AG09309 (cell line): ENCODE results near the gene MAPT.

Source experiments
- DNase-seq: peaks from one replicate; pipeline ENCODE4 v3.0.0-alpha.2; 2010; ENCODE audit warnings: low read depth
- H3K4me3 ChIP-seq: 2 replicates; pipeline ENCODE4 v1.5.1; 2011; ENCODE audit warnings: mild to moderate bottlenecking, low read depth, low read length, moderate library complexity; ENCODE audit not compliant: control insufficient read depth
- TF ChIP-seq, protein P1 (sequence below): IDR thresholded peaks from 2 replicates; pipeline ENCODE4 v1.5.1; 2011; ENCODE audit warnings: mild to moderate bottlenecking, low read depth, low read length, inconsistent platforms; ENCODE audit not compliant: insufficient read depth, control insufficient read depth; ENCODE audit errors: missing control alignments

Gene MAPT

DNA sequence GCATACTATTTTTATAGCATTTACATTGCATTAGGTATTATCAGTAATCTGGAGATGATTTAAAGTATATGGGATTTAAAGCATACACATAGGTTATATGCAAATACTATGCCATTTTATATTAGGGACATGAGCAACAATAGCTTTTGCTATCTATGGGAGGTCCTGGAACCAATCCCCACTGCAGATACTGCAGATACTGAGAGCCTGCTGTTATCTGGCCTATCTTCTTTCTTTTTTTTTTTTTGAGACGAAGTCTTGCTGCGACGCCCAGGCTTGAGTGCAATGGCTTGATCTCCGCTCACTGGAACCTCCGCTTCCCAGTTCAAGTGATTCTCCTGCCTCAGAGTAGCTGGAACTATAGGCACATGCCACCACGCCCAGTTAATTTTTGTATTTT, 142.1 kb downstream of the MAPT start:
- H3K4me3 ChIP-seq = no peak overlapping the region
- TF ChIP-seq, protein P1, sequence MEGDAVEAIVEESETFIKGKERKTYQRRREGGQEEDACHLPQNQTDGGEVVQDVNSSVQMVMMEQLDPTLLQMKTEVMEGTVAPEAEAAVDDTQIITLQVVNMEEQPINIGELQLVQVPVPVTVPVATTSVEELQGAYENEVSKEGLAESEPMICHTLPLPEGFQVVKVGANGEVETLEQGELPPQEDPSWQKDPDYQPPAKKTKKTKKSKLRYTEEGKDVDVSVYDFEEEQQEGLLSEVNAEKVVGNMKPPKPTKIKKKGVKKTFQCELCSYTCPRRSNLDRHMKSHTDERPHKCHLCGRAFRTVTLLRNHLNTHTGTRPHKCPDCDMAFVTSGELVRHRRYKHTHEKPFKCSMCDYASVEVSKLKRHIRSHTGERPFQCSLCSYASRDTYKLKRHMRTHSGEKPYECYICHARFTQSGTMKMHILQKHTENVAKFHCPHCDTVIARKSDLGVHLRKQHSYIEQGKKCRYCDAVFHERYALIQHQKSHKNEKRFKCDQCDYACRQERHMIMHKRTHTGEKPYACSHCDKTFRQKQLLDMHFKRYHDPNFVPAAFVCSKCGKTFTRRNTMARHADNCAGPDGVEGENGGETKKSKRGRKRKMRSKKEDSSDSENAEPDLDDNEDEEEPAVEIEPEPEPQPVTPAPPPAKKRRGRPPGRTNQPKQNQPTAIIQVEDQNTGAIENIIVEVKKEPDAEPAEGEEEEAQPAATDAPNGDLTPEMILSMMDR = no peak
- DNase-seq = no peak

GRCh38 chr17:46037722-46038255, 143.4 kb downstream of the MAPT start:
- TF ChIP-seq, protein P1 = no peak

DNA sequence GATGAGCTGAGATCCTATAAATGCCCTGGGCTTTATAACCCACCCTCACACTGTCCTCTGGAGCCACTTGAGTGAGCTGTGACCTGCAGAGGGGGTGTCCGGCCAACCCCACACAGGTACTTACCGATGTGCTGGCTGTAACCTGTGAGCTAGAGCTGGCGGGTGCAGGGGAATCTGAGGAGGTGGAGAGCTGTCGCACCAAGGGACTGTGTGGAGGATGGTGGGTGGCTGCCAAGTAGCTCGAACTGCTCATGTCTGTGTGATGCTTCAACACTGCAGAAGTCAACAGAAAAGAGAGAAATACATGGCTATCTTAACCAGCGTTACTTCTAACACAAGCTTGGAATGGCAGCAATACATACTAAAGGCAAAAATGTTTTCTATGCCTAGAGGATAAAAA, 144.1 kb downstream of the MAPT start:
- H3K4me3 ChIP-seq = no peak overlapping the region
- TF ChIP-seq, protein P1 = no peak
- DNase-seq = no peak

More at GRCh38 chr17:46037722-46038255, 143.4 kb downstream of the MAPT start:
- no peak for DNase-seq
- H3K4me3 ChIP-seq = no peak overlapping the region

- DNase-seq = no peak
- TF ChIP-seq, protein P1 = no peak
- no peak overlapping the region for H3K4me3 ChIP-seq
Measured at GRCh38 chr17:46038937-46039336, 144.6 kb downstream of the MAPT start.

GRCh38 chr17:46039592-46040186, 145.3 kb downstream of the MAPT start:
- TF ChIP-seq, protein P1 = no peak
- no peak overlapping the region for H3K4me3 ChIP-seq
- no peak for DNase-seq

DNA sequence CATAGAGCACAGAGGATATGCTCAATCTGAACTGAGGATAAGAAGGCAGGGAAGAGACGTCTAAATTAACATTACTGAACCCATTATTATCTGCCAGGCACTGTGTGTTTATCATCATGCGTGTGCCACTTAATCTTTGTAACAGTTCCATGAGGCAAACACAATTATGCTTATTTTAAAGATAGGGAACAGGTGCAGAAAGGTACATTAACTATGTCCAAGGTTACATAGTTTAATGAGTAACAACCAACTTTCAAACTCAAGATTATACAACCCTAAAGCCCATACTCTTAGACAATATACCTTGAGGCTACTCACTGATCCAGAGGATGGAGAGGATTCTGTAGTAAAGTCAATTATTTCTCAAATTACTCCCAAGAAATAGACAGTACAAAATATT, 147.9 kb downstream of the MAPT start:
- no peak for DNase-seq
- TF ChIP-seq, protein P1 = no peak
- no peak overlapping the region for H3K4me3 ChIP-seq
